ENCODE results near the gene PLXDC2. TPM values are rescaled to one million over a fixed set of nuclear protein-coding genes. Genes with fewer than 3 reads are reported as not detected.
"Not testable (repeated sequence)": the region's sequence is repeated elsewhere in the genome, so short reads cannot be mapped to it uniquely, and the experiment has no call there.

Gene PLXDC2
- polyA plus RNA-seq (2013, experiment 1 of 4), result 27.1 TPM
- polyA plus RNA-seq (2013, experiment 2 of 4), result 32.1 TPM
- polyA plus RNA-seq (2013, experiment 3 of 4), result 25.9 TPM
- polyA plus RNA-seq (2013, experiment 4 of 4), result 32.1 TPM

GRCh38 chr10:19816411-19817230 is at the start of gene PLXDC2:
Gene PLXDC2 (plus strand): TSS chr10:19816432.
- Histone ChIP-seq H3K9me3 (ENCODE audit: control insufficient read depth, low read length) (no peaks in the 10 kb centered on the region), H3K4me3 (ENCODE audit: insufficient read depth, low read depth, low read length) (peak within 1 kb of the TSS; percentile 66), H3K4me1 (ENCODE audit: control insufficient read depth, insufficient read depth, low read length) (no peaks in the 10 kb centered on the region), H3K27ac (ENCODE audit: insufficient read depth, low read depth, low read length, poor library complexity, severe bottlenecking) (peak within 1 kb of the TSS; percentile 70), H3K27me3 (ENCODE audit: control insufficient read depth, insufficient read depth, low read length, poor library complexity, severe bottlenecking) (no peaks in the 10 kb centered on the region), H3K36me3 (ENCODE audit: control insufficient read depth, insufficient read depth, low read length) (peaks cover 4% of the 10 kb centered on the region)
- 0% methylated on average over 65 of the region's 65 CpGs for WGBS, 2 experiments

GRCh38 chr10:19767876-19768275 is 48.4 kb upstream of the PLXDC2 start:
- H3K4me3 ChIP-seq (ENCODE audit: insufficient read depth, low read depth, low read length), result no peak overlapping the region
- WGBS, 2 experiments, result 39 to 56% methylated on average over 6 to 7 of the region's 7 CpGs
- no peaks in the 10 kb centered on the region for H3K27me3 ChIP-seq (ENCODE audit: control insufficient read depth, insufficient read depth, low read length, poor library complexity, severe bottlenecking)
- H3K4me1 ChIP-seq (ENCODE audit: control insufficient read depth, insufficient read depth, low read length), result no peaks in the 10 kb centered on the region
- no peak overlapping the region for H3K27ac ChIP-seq (ENCODE audit: insufficient read depth, low read depth, low read length, poor library complexity, severe bottlenecking)
- H3K36me3 ChIP-seq (ENCODE audit: control insufficient read depth, insufficient read depth, low read length), result no peaks in the 10 kb centered on the region
- H3K9me3 ChIP-seq (ENCODE audit: control insufficient read depth, low read length), result no peaks in the 10 kb centered on the region

DNA sequence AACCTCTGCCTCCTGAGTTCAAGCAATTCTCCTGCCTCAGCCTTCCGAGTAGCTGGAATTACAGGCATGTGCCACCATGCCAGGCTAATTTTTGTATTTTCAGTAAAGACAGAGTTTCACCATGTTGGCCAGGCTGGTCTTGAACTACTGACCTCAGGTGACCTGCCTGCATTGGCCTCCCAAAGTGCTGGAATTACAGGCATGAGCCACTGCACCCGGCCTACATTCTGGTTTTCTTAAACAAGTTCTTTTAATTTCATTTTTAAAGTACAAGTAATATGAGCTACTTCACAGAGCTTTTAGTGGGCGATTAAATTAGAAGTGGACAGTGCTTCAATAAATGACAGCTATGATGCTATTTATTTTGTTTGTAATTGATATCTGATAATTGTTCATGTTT is 46.4 kb upstream of the PLXDC2 start:
- not testable (repeated sequence) for H3K4me3 ChIP-seq (ENCODE audit: insufficient read depth, low read depth, low read length); H3K36me3 ChIP-seq (ENCODE audit: control insufficient read depth, insufficient read depth, low read length); H3K9me3 ChIP-seq (ENCODE audit: control insufficient read depth, low read length); H3K27ac ChIP-seq (ENCODE audit: insufficient read depth, low read depth, low read length, poor library complexity, severe bottlenecking); H3K4me1 ChIP-seq (ENCODE audit: control insufficient read depth, insufficient read depth, low read length); H3K27me3 ChIP-seq (ENCODE audit: control insufficient read depth, insufficient read depth, low read length, poor library complexity, severe bottlenecking)
- 89 to 94% methylated on average over 3 of the region's 3 CpGs for WGBS, 2 experiments

GRCh38 chr10:19772972-19773371 is 43.3 kb upstream of the PLXDC2 start:
- Histone ChIP-seq H3K4me1 (ENCODE audit: control insufficient read depth, insufficient read depth, low read length) (no peaks in the 10 kb centered on the region), H3K36me3 (ENCODE audit: control insufficient read depth, insufficient read depth, low read length) (no peaks in the 10 kb centered on the region), H3K9me3 (ENCODE audit: control insufficient read depth, low read length) (no peaks in the 10 kb centered on the region), H3K27ac (ENCODE audit: insufficient read depth, low read depth, low read length, poor library complexity, severe bottlenecking) (no peak overlapping the region), H3K27me3 (ENCODE audit: control insufficient read depth, insufficient read depth, low read length, poor library complexity, severe bottlenecking) (no peaks in the 10 kb centered on the region), H3K4me3 (ENCODE audit: insufficient read depth, low read depth, low read length) (no peak overlapping the region)
- WGBS, 2 experiments, result 97 to 100% methylated on average over 2 of the region's 2 CpGs

- H3K27me3 ChIP-seq (ENCODE audit: control insufficient read depth, insufficient read depth, low read length, poor library complexity, severe bottlenecking), result no peaks in the 10 kb centered on the region
- 92 to 96% methylated on average over 2 of the region's 2 CpGs for WGBS, 2 experiments
- H3K4me1 ChIP-seq (ENCODE audit: control insufficient read depth, insufficient read depth, low read length), result no peaks in the 10 kb centered on the region
- H3K36me3 ChIP-seq (ENCODE audit: control insufficient read depth, insufficient read depth, low read length), result no peaks in the 10 kb centered on the region
- no peak overlapping the region for H3K4me3 ChIP-seq (ENCODE audit: insufficient read depth, low read depth, low read length)
- no peak overlapping the region for H3K27ac ChIP-seq (ENCODE audit: insufficient read depth, low read depth, low read length, poor library complexity, severe bottlenecking)
- H3K9me3 ChIP-seq (ENCODE audit: control insufficient read depth, low read length), result no peaks in the 10 kb centered on the region
These were observed 40.9 kb upstream of the PLXDC2 start for GRCh38 chr10:19775296-19775695.

DNA sequence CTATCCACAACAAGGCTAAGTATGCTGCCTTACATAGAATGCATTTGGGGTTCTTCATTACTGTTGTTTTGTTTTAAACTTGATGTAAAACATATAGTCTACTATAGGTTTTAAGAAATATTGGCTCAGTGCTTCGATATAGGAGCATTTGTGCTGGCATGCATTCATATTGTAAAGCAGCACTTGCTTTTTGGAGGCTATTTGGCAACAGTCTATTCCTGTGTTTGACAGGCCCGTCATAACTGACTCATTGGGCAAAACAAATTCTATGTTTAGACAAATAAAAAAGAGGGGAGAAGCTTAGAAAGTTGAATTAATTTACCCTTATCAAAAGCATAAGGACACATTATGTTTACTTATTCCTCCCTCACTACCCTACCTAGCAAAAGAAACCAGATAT is 38.4 kb upstream of the PLXDC2 start:
- no peaks in the 10 kb centered on the region for H3K27me3 ChIP-seq (ENCODE audit: control insufficient read depth, insufficient read depth, low read length, poor library complexity, severe bottlenecking)
- H3K4me3 ChIP-seq (ENCODE audit: insufficient read depth, low read depth, low read length), result no peak overlapping the region
- H3K9me3 ChIP-seq (ENCODE audit: control insufficient read depth, low read length), result no peaks in the 10 kb centered on the region
- H3K4me1 ChIP-seq (ENCODE audit: control insufficient read depth, insufficient read depth, low read length), result no peaks in the 10 kb centered on the region
- H3K36me3 ChIP-seq (ENCODE audit: control insufficient read depth, insufficient read depth, low read length), result no peaks in the 10 kb centered on the region
- no peak overlapping the region for H3K27ac ChIP-seq (ENCODE audit: insufficient read depth, low read depth, low read length, poor library complexity, severe bottlenecking)
- WGBS, 2 experiments, result 38 to 70% methylated on average over 1 to 2 of the region's 2 CpGs

GRCh38 chr10:19778996-19779395 is 37.2 kb upstream of the PLXDC2 start:
- H3K27ac ChIP-seq (ENCODE audit: insufficient read depth, low read depth, low read length, poor library complexity, severe bottlenecking), result no peak overlapping the region
- H3K27me3 ChIP-seq (ENCODE audit: control insufficient read depth, insufficient read depth, low read length, poor library complexity, severe bottlenecking), result no peaks in the 10 kb centered on the region
- 88 to 100% methylated on average over 1 of the region's 2 CpGs for WGBS, 2 experiments
- H3K4me1 ChIP-seq (ENCODE audit: control insufficient read depth, insufficient read depth, low read length), result no peaks in the 10 kb centered on the region
- H3K4me3 ChIP-seq (ENCODE audit: insufficient read depth, low read depth, low read length), result no peak overlapping the region
- no peaks in the 10 kb centered on the region for H3K36me3 ChIP-seq (ENCODE audit: control insufficient read depth, insufficient read depth, low read length)
- H3K9me3 ChIP-seq (ENCODE audit: control insufficient read depth, low read length), result no peaks in the 10 kb centered on the region

GRCh38 chr10:19782430-19783089 is 33.7 kb upstream of the PLXDC2 start:
- no peaks in the 10 kb centered on the region for H3K4me1 ChIP-seq (ENCODE audit: control insufficient read depth, insufficient read depth, low read length)
- no peaks in the 10 kb centered on the region for H3K36me3 ChIP-seq (ENCODE audit: control insufficient read depth, insufficient read depth, low read length)
- H3K27ac ChIP-seq (ENCODE audit: insufficient read depth, low read depth, low read length, poor library complexity, severe bottlenecking), result no peak overlapping the region
- H3K27me3 ChIP-seq (ENCODE audit: control insufficient read depth, insufficient read depth, low read length, poor library complexity, severe bottlenecking), result no peaks in the 10 kb centered on the region
- H3K4me3 ChIP-seq (ENCODE audit: insufficient read depth, low read depth, low read length), result no peak overlapping the region
- 85 to 95% methylated on average over 6 of the region's 6 CpGs for WGBS, 2 experiments
- no peaks in the 10 kb centered on the region for H3K9me3 ChIP-seq (ENCODE audit: control insufficient read depth, low read length)

GRCh38 chr10:19783721-19784120 is 32.5 kb upstream of the PLXDC2 start:
- H3K27ac ChIP-seq (ENCODE audit: insufficient read depth, low read depth, low read length, poor library complexity, severe bottlenecking), result no peak overlapping the region
- WGBS, 2 experiments, result 78 to 87% methylated on average over 2 to 4 of the region's 4 CpGs
- H3K36me3 ChIP-seq (ENCODE audit: control insufficient read depth, insufficient read depth, low read length), result no peaks in the 10 kb centered on the region
- H3K4me1 ChIP-seq (ENCODE audit: control insufficient read depth, insufficient read depth, low read length), result no peaks in the 10 kb centered on the region
- no peaks in the 10 kb centered on the region for H3K27me3 ChIP-seq (ENCODE audit: control insufficient read depth, insufficient read depth, low read length, poor library complexity, severe bottlenecking)
- H3K9me3 ChIP-seq (ENCODE audit: control insufficient read depth, low read length), result no peaks in the 10 kb centered on the region
- no peak overlapping the region for H3K4me3 ChIP-seq (ENCODE audit: insufficient read depth, low read depth, low read length)

DNA sequence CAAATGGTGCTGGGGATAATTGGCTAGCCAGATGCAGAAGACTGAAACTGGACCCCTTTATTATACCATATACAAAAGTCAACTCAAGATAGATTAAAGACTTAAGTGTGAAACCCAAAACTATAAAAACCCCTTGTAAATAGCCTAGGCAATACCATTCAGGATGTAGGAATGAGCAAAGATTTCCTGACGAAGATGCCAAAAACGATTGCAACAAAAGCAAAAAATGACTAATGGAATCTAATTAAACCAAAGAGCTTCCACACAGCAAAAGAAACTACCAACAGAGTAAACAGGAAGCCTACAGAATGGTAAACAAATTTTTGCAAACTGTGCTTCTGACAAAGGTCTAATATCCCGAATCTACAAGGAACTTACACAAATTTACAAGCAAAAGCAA is 30.9 kb upstream of the PLXDC2 start:
- Histone ChIP-seq H3K27me3 (ENCODE audit: control insufficient read depth, insufficient read depth, low read length, poor library complexity, severe bottlenecking) (no peaks in the 10 kb centered on the region), H3K4me1 (ENCODE audit: control insufficient read depth, insufficient read depth, low read length) (no peaks in the 10 kb centered on the region), H3K27ac (ENCODE audit: insufficient read depth, low read depth, low read length, poor library complexity, severe bottlenecking) (no peak overlapping the region), H3K36me3 (ENCODE audit: control insufficient read depth, insufficient read depth, low read length) (no peaks in the 10 kb centered on the region), H3K4me3 (ENCODE audit: insufficient read depth, low read depth, low read length) (no peak overlapping the region), H3K9me3 (ENCODE audit: control insufficient read depth, low read length) (no peaks in the 10 kb centered on the region)
- WGBS, 2 experiments, result 82 to 87% methylated on average over 3 of the region's 3 CpGs
